Liver (tissue), 3 donors: ENCODE data around the gene CCDC102B.

Experiments used
- ATF3 ChIP-seq: IDR thresholded peaks from 2 replicates; pipeline ENCODE4 v1.6.1; 2016; ENCODE audit warnings: antibody characterized with exemption
- CTCF ChIP-seq: fragments of 150-350 bp; IDR thresholded peaks from 2 replicates; pipeline ENCODE4 v1.5.1; 2017; ENCODE audit warnings: improper control_type of control experiment, low read depth, low read length; ENCODE audit not compliant: missing input control
- FOXA1 ChIP-seq: IDR thresholded peaks from 2 replicates; pipeline ENCODE4 v1.6.1; 2016; ENCODE audit warnings: antibody characterized with exemption
- GABPA ChIP-seq, 2 donors: IDR thresholded peaks in 1 of 2; conservative IDR thresholded peaks in 1 of 2; 2 replicates each; pipeline ENCODE4 v1.6.1; 2016; ENCODE audit warnings: antibody characterized with exemption in 2 of 2, mild to moderate bottlenecking in 1 of 2, moderate library complexity in 1 of 2
- JUND ChIP-seq, 2 donors: IDR thresholded peaks; 2 replicates each; pipeline ENCODE4 v1.6.1; 2016; ENCODE audit warnings: antibody characterized with exemption in 2 of 2
- MAX ChIP-seq: IDR thresholded peaks from 2 replicates; pipeline ENCODE4 v1.6.1; 2016; ENCODE audit warnings: antibody characterized with exemption
- RAD21 ChIP-seq, 2 donors: IDR thresholded peaks; 2 replicates each; pipeline ENCODE4 v1.6.1; 2016; ENCODE audit warnings: antibody characterized with exemption in 2 of 2, mild to moderate bottlenecking in 2 of 2
- REST ChIP-seq: IDR thresholded peaks from 2 replicates; pipeline ENCODE4 v1.6.1; 2016; ENCODE audit warnings: antibody characterized with exemption, mild to moderate bottlenecking
- RXRA ChIP-seq, 2 donors: IDR thresholded peaks; 2 replicates each; pipeline ENCODE4 v1.6.1; 2017 to 2018; ENCODE audit warnings: antibody characterized with exemption in 2 of 2, mild to moderate bottlenecking in 1 of 2
- SP1 ChIP-seq: IDR thresholded peaks from 2 replicates; pipeline ENCODE4 v1.6.1; 2018; ENCODE audit warnings: antibody characterized with exemption, mild to moderate bottlenecking
- TAF1 ChIP-seq: conservative IDR thresholded peaks from 2 replicates; pipeline ENCODE4 v1.6.1; 2016; ENCODE audit warnings: antibody characterized with exemption, mild to moderate bottlenecking
- YY1 ChIP-seq: IDR thresholded peaks from 2 replicates; pipeline ENCODE4 v1.6.1; 2016; ENCODE audit warnings: antibody characterized with exemption, mild to moderate bottlenecking
- ZBTB33 ChIP-seq: IDR thresholded peaks from 2 replicates; pipeline ENCODE4 v1.6.1; 2016; ENCODE audit warnings: antibody characterized with exemption
- donor health status: healthy.
- donor health status: healthy.

GRCh38 chr18:69085951-69086350, 288.1 kb downstream of the CCDC102B start:
- TF ChIP-seq SP1 (no peak), ZBTB33 (no peak), CTCF (no peak), REST (no peak), GABPA (IDR thresholded peaks at IDR 0.05 in 1 of 2, conservative IDR thresholded peaks at IDR 0.05 in 1 of 2) (no peak), JUND (IDR thresholded peaks at IDR 0.05) (no peak), FOXA1 (no peak), MAX (no peak), RAD21 (IDR thresholded peaks at IDR 0.05) (no peak), YY1 (no peak), RXRA (IDR thresholded peaks at IDR 0.05) (no peak), ATF3 (no peak), TAF1 (no peak)
